HEK293 (cell line): Measurements from ENCODE around the gene SHD.

ENCODE experiments used
- CTCF ChIA-PET: fragments of 350-600 bp; formaldehyde crosslinking; extraction: SDS; loops from one replicate; lab custom pipeline; 2021; ENCODE audit warnings: antibody characterized with exemption; lab: Yijun Ruan, JAX
- POLR2A ChIA-PET: fragments of 300-600 bp; formaldehyde crosslinking; extraction: SDS; loops from one replicate; lab custom pipeline; 2020; ENCODE audit warnings: antibody characterized with exemption, inconsistent platforms; lab: Yijun Ruan, JAX
- H3K27ac ChIP-seq: fragments of 200-500 bp; sonication (Bioruptor generic); 2 replicates; pipeline ENCODE4 v1.5.1; 2014; ENCODE audit warnings: low read depth, low read length, control low read depth, inconsistent platforms; ENCODE audit errors: extremely low read depth
- H3K36me3 ChIP-seq, 2 experiments: fragments of 200-500 bp in 1 of 2; sonication (Bioruptor generic) in 1 of 2; 1 replicate in 1 of 2; 2 replicates in 1 of 2; pipeline ENCODE4 v1.5.1; 2014 to 2017; ENCODE audit warnings: inconsistent platforms in 2 of 2, low read length in 2 of 2; ENCODE audit not compliant: control insufficient read depth in 2 of 2, insufficient read depth in 1 of 2
- H3K4me1 ChIP-seq: fragments of 200-500 bp; sonication (Bioruptor generic); 2 replicates; pipeline ENCODE4 v1.5.1; 2014; ENCODE audit warnings: mild to moderate bottlenecking, low read length, inconsistent platforms; ENCODE audit not compliant: control insufficient read depth, insufficient read depth
- H3K4me3 ChIP-seq: 2 replicates; pipeline ENCODE4 v1.5.1; 2011; ENCODE audit warnings: low read depth, mild to moderate bottlenecking, control low read depth, low read length, moderate library complexity
- H3K9me3 ChIP-seq: fragments of 200-500 bp; sonication (Bioruptor generic); 2 replicates; pipeline ENCODE4 v1.5.1; 2014; ENCODE audit warnings: low read depth, low read length, inconsistent platforms; ENCODE audit not compliant: control insufficient read depth, insufficient read depth
- EGR2 ChIP-seq: fragments of 450-650 bp; formaldehyde crosslinking; IDR thresholded peaks from 2 replicates; pipeline ENCODE4 v1.5.1; 2016; ENCODE audit warnings: low read depth, missing biosample characterization, missing genetic modification characterization
- GLI2 ChIP-seq: fragments of 450-650 bp; formaldehyde crosslinking; IDR thresholded peaks from 2 replicates; pipeline ENCODE4; 2017; ENCODE audit warnings: missing biosample characterization, missing genetic modification characterization, low read depth, borderline replicate concordance
- KLF1 ChIP-seq: fragments of 450-650 bp; formaldehyde crosslinking; IDR thresholded peaks from 2 replicates; pipeline ENCODE4 v1.5.1; 2016; ENCODE audit warnings: missing biosample characterization, missing genetic modification characterization
- KLF9 ChIP-seq: fragments of 450-650 bp; formaldehyde crosslinking; IDR thresholded peaks from 2 replicates; pipeline ENCODE4 v1.5.1; 2016; ENCODE audit warnings: missing biosample characterization, missing genetic modification characterization, low read depth
- RBAK ChIP-seq: fragments of 450-650 bp; formaldehyde crosslinking; IDR thresholded peaks from 2 replicates; pipeline ENCODE4 v1.5.1; 2016; ENCODE audit warnings: missing biosample characterization, missing genetic modification characterization
- SP2 ChIP-seq: fragments of 450-650 bp; formaldehyde crosslinking; IDR thresholded peaks from 2 replicates; pipeline ENCODE4 v1.5.1; 2016; ENCODE audit warnings: missing biosample characterization, missing genetic modification characterization
- WT1 ChIP-seq: fragments of 450-650 bp; formaldehyde crosslinking; IDR thresholded peaks from 2 replicates; pipeline ENCODE4 v1.5.1; 2016; ENCODE audit warnings: missing biosample characterization, missing genetic modification characterization
- ZBTB48 ChIP-seq: fragments of 450-650 bp; formaldehyde crosslinking; IDR thresholded peaks from 2 replicates; pipeline ENCODE4 v1.5.1; 2016; ENCODE audit warnings: missing biosample characterization, missing genetic modification characterization
- ZFHX2 ChIP-seq: fragments of 450-650 bp; formaldehyde crosslinking; conservative IDR thresholded peaks from 2 replicates; pipeline ENCODE4 v1.5.1; 2016; ENCODE audit warnings: missing biosample characterization, missing genetic modification characterization
- ZNF114 ChIP-seq: fragments of 450-650 bp; formaldehyde crosslinking; IDR thresholded peaks from 2 replicates; pipeline ENCODE4 v1.5.0; 2017; ENCODE audit warnings: missing biosample characterization, missing genetic modification characterization
- ZNF426 ChIP-seq: fragments of 450-650 bp; formaldehyde crosslinking; IDR thresholded peaks from 2 replicates; pipeline ENCODE4 v1.5.1; 2017; ENCODE audit warnings: missing biosample characterization, missing genetic modification characterization, mild to moderate bottlenecking, inconsistent platforms, moderate library complexity
- ZNF548 ChIP-seq: fragments of 450-650 bp; formaldehyde crosslinking; IDR thresholded peaks from 2 replicates; pipeline ENCODE4 v1.5.1; 2016; ENCODE audit warnings: missing biosample characterization, missing genetic modification characterization
- ZNF664 ChIP-seq: fragments of 450-650 bp; formaldehyde crosslinking; IDR thresholded peaks from 2 replicates; pipeline ENCODE4 v1.5.1; 2016; ENCODE audit warnings: missing biosample characterization, missing genetic modification characterization
- ZNF843 ChIP-seq: fragments of 450-650 bp; formaldehyde crosslinking; IDR thresholded peaks from 2 replicates; pipeline ENCODE4 v1.5.1; 2016; ENCODE audit warnings: missing biosample characterization, missing genetic modification characterization
- TF ChIP-seq, protein P1 (sequence below): fragments of 450-650 bp; formaldehyde crosslinking; IDR thresholded peaks from 2 replicates; pipeline ENCODE4 v1.5.1; 2017; ENCODE audit warnings: missing biosample characterization, missing genetic modification characterization
- TF ChIP-seq, protein P2 (sequence below): fragments of 450-650 bp; formaldehyde crosslinking; IDR thresholded peaks from 2 replicates; pipeline ENCODE4 v1.5.1; 2016; ENCODE audit warnings: missing biosample characterization, missing genetic modification characterization
- TF ChIP-seq, protein P3 (sequence below): fragments of 450-650 bp; formaldehyde crosslinking; IDR thresholded peaks from 2 replicates; pipeline ENCODE4 v1.5.1; 2016; ENCODE audit warnings: missing biosample characterization, missing genetic modification characterization

The SHD gene

DNA sequence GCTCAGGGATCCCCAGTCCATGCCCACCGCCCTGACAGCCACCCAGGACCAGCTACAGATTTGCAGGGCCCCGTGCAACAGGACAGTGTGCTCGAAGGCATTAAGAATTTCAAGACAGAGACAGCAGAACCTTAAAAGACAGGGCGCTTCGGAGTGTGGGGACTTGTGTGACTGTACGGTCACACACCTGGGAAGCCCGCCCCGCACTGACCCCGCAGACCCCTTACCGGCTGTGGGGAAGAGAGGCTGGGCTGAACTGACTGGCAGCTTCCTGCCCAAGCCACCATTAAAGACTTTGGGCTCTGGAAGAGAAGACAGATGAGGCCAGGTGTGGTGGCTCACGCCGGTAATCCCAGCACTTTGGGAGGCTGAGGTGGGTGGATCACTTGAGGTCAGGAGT is 45.2 kb downstream of the SHD start:
- Histone ChIP-seq H3K9me3 (no peaks in the 10 kb centered on the region), H3K4me3 (no peak overlapping the region), H3K4me1 (no peaks in the 10 kb centered on the region), H3K36me3 (no peaks in the 10 kb centered on the region), H3K27ac (no peak overlapping the region)
- ChIA-PET POLR2A (interaction anchor here (0.9 to 3.8 kb wide), 2 partner anchors 19 to 56 kb away, joined by 3 to 16 read pairs; partner anchors contain the start of gene MPND), CTCF (interaction anchor here (1.4 kb wide), 1 partner anchor 28 kb away, joined by 3 read pairs; no protein-coding TSS in a partner anchor)
- TF ChIP-seq KLF1 (tag by site-specific recombination): no peak
- no peak for TF ChIP-seq ZNF426 (tag by site-specific recombination)
- no peak for TF ChIP-seq ZNF664
- TF ChIP-seq ZNF843 (tag by site-specific recombination): no peak
- no peak for TF ChIP-seq RBAK
- TF ChIP-seq, protein P1, sequence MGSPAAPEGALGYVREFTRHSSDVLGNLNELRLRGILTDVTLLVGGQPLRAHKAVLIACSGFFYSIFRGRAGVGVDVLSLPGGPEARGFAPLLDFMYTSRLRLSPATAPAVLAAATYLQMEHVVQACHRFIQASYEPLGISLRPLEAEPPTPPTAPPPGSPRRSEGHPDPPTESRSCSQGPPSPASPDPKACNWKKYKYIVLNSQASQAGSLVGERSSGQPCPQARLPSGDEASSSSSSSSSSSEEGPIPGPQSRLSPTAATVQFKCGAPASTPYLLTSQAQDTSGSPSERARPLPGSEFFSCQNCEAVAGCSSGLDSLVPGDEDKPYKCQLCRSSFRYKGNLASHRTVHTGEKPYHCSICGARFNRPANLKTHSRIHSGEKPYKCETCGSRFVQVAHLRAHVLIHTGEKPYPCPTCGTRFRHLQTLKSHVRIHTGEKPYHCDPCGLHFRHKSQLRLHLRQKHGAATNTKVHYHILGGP (tag by site-specific recombination): no peak
- no peak for TF ChIP-seq WT1 (tag by site-specific recombination)
- TF ChIP-seq ZNF548 (tag by site-specific recombination): no peak

DNA sequence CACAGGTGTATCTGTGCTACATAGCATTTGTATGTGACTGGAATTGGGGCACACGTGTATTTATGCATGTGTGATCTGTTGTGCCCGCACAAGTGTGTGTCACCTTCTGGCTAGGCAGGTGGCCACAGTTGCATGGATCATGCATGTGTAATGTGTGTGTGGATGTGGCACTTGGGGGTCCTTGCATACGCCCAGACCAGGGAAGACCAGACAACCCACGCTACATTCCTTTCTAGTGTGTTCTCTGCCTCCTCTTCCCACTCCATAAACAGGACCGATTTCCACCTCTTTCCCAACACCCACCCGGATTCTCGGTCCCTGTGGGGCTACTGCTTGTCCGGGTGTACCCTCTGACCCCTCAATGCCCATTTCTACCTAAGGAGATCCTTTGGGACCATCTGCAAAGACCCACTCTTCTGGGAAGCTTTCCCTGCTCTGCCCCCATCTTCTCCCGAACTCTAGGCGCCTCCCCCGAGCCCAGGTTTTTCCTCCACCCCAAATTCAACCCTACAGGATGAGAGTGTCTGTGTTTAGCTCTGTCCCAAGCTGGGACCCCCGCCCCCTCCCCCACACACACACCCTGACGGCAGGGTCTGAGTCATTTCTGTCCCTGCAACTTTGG is 47.3 kb downstream of the SHD start:
- CTCF ChIA-PET: no interaction called here
- Histone ChIP-seq H3K4me3 (no peak overlapping the region), H3K9me3 (no peaks in the 10 kb centered on the region), H3K4me1 (no peaks in the 10 kb centered on the region), H3K36me3 (no peaks in the 10 kb centered on the region), H3K27ac (no peak overlapping the region)
- TF ChIP-seq ZFHX2 (tag by site-specific recombination): peak; percentile 14; the same call in 1 of the 2 replicates
- TF ChIP-seq, protein P2, sequence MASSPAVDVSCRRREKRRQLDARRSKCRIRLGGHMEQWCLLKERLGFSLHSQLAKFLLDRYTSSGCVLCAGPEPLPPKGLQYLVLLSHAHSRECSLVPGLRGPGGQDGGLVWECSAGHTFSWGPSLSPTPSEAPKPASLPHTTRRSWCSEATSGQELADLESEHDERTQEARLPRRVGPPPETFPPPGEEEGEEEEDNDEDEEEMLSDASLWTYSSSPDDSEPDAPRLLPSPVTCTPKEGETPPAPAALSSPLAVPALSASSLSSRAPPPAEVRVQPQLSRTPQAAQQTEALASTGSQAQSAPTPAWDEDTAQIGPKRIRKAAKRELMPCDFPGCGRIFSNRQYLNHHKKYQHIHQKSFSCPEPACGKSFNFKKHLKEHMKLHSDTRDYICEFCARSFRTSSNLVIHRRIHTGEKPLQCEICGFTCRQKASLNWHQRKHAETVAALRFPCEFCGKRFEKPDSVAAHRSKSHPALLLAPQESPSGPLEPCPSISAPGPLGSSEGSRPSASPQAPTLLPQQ (tag by site-specific recombination): no peak
- TF ChIP-seq EGR2 (tag by site-specific recombination): peak; percentile 30; the same call in 1 of the 2 replicates
- peak; percentile 54 for TF ChIP-seq ZBTB48 (tag by site-specific recombination)
- POLR2A ChIA-PET: interaction anchor here (3.8 kb wide), 1 partner anchor 17 kb away, joined by 16 read pairs; the partner anchor contains the start of gene MPND

DNA sequence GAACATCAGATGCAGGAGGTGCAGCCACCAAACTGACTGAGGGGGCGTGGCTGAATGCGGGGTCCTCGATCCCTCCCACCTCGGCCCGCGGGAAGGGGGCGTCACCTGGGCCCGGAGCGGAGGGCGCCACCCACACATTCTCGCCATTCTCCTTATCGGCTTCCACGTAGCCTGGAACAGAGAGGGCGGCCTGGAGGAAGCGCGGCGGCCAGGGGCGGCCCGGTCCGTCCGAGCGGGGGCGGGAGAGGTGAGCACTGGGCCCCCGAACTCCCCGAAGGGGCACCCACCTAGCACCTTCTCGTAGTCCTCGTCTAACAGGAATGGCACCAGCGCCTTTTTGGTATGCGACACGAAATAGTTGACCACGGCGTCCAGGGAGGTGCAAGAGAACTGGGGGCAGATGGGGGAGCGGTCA is 47.8 kb downstream of the SHD start:
- no peaks in the 10 kb centered on the region for H3K9me3 ChIP-seq
- H3K27ac ChIP-seq: no peak overlapping the region
- H3K4me3 ChIP-seq: no peak overlapping the region
- no peaks in the 10 kb centered on the region for H3K4me1 ChIP-seq
- CTCF ChIA-PET: no interaction called here
- TF ChIP-seq KLF9 (tag by site-specific recombination): peak; percentile 58
- TF ChIP-seq GLI2 (tag by site-specific recombination): no peak
- peak; percentile 9; the same call in 1 of the 2 replicates for TF ChIP-seq ZBTB48 (tag by site-specific recombination)
- TF ChIP-seq SP2 (tag by site-specific recombination): peak; percentile 6
- TF ChIP-seq ZNF114 (tag by site-specific recombination): no peak
- TF ChIP-seq, protein P3, sequence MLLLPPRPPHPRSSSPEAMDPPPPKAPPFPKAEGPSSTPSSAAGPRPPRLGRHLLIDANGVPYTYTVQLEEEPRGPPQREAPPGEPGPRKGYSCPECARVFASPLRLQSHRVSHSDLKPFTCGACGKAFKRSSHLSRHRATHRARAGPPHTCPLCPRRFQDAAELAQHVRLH (tag by site-specific recombination): no peak
- TF ChIP-seq, all 188 proteins: peak for 3
- H3K36me3 ChIP-seq: no peaks in the 10 kb centered on the region
- POLR2A ChIA-PET: interaction anchor here (3.8 kb wide), 1 partner anchor 16 kb away, joined by 16 read pairs; the partner anchor contains the start of gene MPND
